Activated T-cell treated with anti-CD3 and anti-CD28 coated beads, Interleukin-2, amount 50 U/mL, for 1 hour (primary cell): ENCODE data around the gene SLCO4A1.
"Not testable (repeated sequence)": the region's sequence is repeated elsewhere in the genome, so short reads cannot be mapped to it uniquely, and the experiment has no call there.

Experiments used
- DNase-seq: peaks from one replicate; pipeline ENCODE4 v3.0.0-alpha.2; 2020

SLCO4A1 gene

DNA sequence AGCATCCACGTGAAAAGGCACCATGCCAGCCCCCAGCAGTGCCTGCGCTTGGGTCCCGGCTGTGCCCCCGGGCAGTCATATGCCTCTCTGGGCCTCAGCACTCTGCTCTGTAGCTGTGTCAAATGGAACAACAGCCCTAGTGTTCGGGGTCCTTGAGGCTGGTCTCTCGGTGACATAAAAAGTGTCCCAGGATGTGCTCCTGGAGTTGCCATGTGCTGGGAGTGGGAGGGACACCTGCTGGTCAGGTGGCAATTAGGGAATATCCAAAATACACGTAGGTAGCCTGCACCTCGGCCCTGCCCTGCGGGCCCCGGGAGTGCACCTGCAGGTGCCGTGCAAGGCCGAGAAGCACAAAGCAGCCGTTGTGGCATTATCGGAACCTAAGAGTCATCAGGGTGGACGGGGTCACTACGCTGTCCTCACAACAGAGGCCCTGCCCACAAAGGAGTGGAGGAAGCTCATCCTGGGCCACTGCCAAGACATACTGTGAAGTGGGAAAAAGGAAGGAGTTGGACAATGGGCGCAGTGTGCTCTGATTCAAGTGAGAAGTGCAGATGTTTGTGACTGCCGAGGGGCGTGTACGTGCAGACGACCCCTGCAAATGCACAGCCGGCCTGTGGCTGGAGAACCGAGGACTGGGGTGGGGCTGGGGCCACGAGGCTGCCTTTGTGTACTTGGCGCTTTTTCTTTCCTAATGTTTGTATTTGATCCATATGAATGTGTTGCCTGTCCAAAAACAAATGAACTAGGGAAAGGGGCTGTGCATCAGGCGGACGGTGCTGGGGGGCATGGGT lies 24.6 kb downstream of the SLCO4A1 start:
- DNase-seq = no peak

DNA sequence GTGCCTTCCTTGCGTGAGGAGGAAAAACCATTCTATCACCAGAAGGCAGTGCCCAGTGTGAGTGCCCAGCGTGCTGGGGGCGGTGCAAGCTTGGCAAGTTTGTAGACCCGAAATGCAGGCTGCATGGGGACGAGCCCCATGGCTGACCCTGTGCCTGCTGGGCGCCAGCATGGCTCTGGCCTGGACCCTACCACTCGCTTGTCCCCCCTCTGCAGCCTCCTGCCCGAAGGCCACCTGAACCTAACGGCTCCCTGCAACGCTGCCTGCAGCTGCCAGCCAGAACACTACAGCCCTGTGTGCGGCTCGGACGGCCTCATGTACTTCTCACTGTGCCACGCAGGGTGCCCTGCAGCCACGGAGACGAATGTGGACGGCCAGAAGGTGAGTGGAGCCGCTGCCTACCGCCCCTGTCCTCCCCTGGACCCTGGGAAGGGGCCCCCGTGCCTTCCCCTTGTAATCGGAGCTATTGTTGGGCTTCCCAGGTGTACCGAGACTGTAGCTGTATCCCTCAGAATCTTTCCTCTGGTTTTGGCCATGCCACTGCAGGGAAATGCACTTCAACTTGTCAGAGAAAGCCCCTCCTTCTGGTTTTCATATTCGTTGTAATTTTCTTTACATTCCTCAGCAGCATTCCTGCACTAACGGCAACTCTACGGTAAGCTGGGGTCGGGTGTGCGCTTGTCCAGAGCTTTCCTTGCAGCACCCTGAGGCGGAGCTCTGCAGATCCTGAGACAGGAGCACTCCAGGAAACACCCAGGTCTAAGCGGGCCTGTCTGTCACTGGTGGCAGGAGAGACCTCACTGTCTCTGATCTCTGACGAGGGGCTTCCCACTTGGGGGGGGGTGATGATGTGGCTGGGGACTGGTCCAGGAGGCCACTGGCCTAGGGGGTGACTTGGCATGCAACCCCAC lies 25.5 kb downstream of the SLCO4A1 start:
- DNase-seq = no peak

DNA sequence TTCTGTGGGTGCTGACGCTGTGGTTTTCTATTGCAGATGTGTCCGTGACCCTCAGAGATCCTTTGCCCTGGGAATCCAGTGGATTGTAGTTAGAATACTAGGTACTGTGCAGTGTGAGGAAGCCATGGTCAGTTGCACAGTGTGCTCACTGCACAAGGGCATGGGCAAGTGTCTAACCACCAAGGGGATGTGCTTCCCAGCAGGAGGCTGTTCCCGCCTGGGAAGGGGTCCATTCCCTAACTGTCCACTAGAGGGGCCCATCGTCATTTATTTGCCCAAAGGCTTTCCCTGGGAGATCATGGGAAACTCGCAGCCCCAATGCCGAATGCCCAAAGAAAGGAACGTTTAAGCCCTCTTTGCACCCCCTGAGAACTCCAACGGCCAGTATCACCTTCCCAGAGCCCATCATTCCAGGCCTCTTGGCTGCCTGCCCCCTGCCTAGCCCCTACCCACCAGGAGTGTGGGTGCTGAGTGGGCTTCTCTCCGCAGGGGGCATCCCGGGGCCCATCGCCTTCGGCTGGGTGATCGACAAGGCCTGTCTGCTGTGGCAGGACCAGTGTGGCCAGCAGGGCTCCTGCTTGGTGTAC lies 26.2 kb downstream of the SLCO4A1 start:
- peak; percentile 60 for DNase-seq

DNA sequence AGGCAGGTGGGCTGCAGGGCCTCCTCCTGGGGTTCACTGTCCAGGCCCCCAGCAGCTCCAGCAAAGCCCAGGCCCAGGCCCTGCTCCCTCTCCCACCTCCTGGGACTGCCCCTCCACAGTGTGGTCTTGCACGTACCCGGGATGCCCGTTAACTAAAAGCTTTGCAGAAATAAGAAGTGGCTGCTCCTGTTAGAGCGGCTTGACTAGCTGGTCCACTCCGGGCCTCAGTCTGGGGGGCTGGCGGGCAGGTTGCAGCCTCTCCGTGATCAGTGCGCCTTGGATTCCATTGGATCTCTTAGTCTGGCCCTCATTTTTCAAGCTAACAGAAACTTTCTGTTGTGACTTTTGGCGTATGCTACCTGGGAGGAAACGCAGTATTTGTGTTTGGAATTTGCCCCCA lies 26.9 kb downstream of the SLCO4A1 start:
- DNase-seq = no peak

DNA sequence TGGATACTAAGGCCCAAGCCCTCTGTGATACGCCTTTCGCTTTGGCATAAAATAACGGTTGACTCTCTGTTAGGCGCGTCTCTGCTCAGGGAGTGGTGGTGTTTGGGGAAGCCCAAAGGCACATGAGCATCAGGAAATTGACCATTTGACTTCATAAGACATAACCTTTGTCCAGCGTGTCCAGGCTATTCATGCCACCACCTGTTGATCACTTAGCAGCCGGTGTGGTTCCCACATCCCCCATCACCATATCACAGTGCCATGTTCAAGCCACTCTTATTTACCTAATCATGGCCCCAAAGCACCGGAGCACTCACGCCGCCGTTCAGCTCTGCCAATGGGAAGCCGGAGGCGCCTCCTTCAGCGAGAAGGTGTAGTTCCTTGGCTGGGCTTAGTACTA lies 27.9 kb downstream of the SLCO4A1 start:
- DNase-seq = no peak

- no peak for DNase-seq
Measured at GRCh38 chr20:62670998-62671397, 28.7 kb downstream of the SLCO4A1 start.

DNA sequence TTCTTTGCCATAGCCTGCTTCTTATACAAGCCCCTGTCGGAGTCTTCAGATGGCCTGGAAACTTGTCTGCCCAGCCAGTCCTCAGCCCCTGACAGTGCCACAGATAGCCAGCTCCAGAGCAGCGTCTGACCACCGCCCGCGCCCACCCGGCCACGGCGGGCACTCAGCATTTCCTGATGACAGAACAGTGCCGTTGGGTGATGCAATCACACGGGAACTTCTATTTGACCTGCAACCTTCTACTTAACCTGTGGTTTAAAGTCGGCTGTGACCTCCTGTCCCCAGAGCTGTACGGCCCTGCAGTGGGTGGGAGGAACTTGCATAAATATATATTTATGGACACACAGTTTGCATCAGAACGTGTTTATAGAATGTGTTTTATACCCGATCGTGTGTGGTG lies 29.5 kb downstream of the SLCO4A1 start:
- DNase-seq = no peak

- no peak for DNase-seq
Measured at GRCh38 chr20:62674370-62674769, 32.1 kb downstream of the SLCO4A1 start.

DNA sequence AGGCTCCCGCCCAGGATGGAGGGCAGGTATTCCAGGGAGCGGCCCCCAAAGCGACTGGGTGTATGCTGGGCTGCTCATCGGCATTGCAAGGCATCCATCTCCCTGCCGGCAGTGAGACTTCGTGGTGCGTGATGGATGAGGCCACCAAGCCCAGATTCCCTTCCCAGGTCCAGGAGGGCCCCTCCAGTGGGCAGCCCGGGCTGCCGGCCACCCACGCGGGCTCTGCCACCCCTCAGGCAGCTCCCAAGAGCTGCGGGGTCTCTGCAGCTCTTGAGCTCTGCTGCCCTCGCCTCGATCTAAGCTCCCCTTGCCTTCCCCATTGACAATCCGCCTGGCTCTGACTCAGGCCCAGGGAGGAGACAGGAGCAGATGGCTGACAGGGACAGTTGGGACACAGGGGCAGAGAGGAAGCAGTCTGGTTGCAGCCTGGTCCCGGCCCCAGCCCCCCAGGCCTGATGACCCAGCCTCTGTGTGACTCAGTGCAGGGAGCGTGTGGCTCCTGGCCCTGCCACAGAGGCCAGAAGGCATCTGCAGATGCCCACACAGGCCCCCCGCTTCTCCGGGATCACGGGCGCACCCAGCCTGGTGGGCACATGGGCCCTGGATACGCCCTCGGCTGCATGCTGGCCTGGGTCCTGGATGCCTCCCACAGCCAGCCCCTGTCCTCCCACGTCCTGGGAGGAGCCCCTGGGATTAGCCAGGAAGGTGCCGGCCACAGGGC lies 33.0 kb downstream of the SLCO4A1 start:
- DNase-seq = no peak

GRCh38 chr20:62675877-62676260 lies 33.6 kb downstream of the SLCO4A1 start:
- DNase-seq = no peak

DNA sequence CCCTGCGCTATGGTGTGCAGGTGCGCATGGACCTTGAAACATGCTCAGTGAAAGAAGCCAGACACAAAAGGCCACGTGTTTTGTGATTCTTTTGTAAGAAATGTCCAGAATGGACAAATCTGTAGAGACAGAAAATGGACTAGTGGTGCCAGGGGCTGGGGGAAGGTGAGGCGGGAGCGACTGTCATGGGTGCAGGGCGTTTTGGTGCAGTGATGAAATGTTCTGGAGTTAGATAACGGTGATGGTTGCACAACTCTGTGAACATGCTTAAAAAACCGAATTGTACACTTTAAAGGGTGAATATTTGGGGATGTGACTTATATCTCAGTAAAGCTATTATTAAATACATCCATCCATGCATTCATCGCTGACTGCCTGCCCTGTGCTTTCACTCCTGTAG lies 34.7 kb downstream of the SLCO4A1 start:
- DNase-seq = no peak

DNA sequence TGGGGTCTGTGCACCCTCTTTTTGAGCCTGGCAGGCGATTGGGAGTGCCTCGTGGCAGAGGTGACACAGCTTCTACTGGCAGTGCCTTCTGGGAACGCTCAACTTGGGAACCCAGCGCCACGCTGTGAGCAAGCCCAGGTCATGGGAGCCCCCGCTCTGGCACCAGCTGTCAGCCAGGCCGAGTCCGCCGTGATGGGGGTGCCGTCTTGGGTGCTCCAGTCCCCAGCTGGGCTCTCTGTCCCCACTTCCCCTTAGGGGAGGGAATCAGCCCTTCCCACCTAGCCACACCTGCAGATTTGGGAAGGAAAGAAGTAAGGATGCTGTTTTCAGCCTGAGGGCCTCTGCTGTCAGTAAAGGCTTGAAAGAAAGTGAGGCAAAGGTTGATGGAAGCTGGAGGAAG lies 35.4 kb downstream of the SLCO4A1 start:
- DNase-seq = no peak

GRCh38 chr20:62678553-62678952 lies 36.2 kb downstream of the SLCO4A1 start:
- DNase-seq = no peak

- no peak for DNase-seq
Measured at GRCh38 chr20:62679978-62680589, 37.8 kb downstream of the SLCO4A1 start.

DNA sequence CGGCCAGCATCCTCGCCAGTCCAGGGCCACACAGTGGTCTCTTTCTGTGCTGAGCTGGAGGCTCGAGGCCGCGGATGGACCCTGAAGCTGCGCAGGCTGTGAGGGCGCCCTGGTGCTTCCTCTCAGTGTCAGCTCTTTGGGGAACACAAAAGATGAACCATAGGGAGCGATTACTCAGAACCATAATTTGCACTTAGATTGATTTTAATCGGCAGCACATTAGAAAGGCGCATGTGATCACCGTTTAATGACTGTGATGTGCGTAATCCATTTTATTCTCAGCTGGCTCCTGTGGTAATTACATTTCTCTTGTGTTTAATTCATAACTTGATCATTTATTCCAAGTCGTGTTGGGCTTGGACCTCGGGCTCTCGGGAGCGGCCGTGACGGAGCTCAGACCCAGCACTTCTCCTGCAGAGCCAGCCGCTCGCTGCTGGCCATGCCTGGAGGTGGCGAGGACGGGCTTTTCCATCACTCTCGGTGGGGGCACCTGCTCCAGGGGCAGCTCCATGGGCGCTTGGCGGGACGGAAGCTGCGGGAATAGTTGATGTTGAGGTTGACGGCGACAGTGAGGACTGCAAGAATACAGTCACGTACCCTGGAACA lies 40.7 kb downstream of the SLCO4A1 start:
- DNase-seq = no peak

GRCh38 chr20:62683660-62684322 lies 41.5 kb downstream of the SLCO4A1 start:
- not testable (repeated sequence) for DNase-seq

GRCh38 chr20:62684981-62685380 lies 42.7 kb downstream of the SLCO4A1 start:
- DNase-seq = no peak

DNA sequence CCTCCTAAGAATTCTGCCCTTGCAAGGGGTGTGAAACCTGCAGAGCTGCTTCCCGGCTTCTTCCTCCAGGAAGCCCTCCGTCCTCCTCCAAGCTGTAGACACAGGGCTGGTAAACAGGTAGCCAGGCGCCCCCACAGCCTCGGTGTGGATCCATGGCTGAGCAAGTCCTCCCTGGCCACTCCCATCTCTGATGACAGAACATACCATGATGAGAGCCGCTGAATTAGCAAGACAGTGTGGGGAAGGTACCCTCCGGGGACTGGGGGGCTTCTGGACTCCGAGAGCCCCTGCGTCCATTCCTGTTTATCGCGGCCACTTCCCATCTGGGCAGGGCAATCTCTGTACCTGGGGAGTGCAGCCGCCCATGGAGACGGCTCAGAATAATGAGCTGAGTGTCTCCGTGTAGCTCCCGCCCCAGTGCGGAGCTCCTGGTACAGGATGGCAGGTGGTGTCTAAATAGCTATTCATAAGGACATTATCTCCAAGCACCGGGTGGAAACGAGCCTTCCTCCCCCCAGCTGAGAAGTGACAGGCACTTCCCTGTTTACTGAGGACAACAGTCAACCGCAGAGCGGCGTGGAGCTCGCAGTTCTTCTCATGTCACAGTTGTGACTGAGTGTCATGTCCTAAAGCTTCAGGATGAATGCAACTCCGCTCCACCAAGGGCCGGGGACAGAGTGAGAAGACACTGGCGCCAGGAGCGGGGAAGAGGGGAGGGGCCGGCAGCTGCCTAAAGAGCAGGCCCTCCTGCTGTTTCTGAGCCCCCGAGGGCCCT lies 43.7 kb downstream of the SLCO4A1 start:
- DNase-seq = no peak

GRCh38 chr20:62686869-62687830 lies 44.8 kb downstream of the SLCO4A1 start:
- DNase-seq = no peak

- DNase-seq = no peak
Measured at GRCh38 chr20:62688083-62688482, 45.8 kb downstream of the SLCO4A1 start.
